Stimulated activated CD8-positive, alpha-beta memory T cell treated with anti-CD3 and anti-CD28 coated beads, Interleukin-12 subunit alpha, Interleukin-12 subunit beta, amount 100 ng/mL, for 24 hours (primary cell): Measurements from ENCODE around the gene ZNF215.
"Not testable (repeated sequence)": the region's sequence is repeated elsewhere in the genome, so short reads cannot be mapped to it uniquely, and the experiment has no call there.

Experiments
- DNase-seq: peaks from one replicate; pipeline ENCODE4 v3.0.0-alpha.2; 2020; ENCODE audit errors: extremely low read depth

ZNF215 gene

GRCh38 chr11:6941970-6942369, 15.7 kb downstream of the ZNF215 start:
- no peak for DNase-seq

- DNase-seq: no peak
Measured at GRCh38 chr11:6943131-6943530, 16.9 kb downstream of the ZNF215 start.

GRCh38 chr11:6954248-6954647, 28.0 kb downstream of the ZNF215 start:
- not testable (repeated sequence) for DNase-seq

GRCh38 chr11:6962141-6962540, 35.9 kb downstream of the ZNF215 start:
- DNase-seq: no peak

GRCh38 chr11:6962673-6963072, 36.4 kb downstream of the ZNF215 start:
- DNase-seq: no peak

- no peak for DNase-seq
Measured at GRCh38 chr11:6968816-6969215, 42.6 kb downstream of the ZNF215 start.

GRCh38 chr11:6969854-6970253, 43.6 kb downstream of the ZNF215 start:
- not testable (repeated sequence) for DNase-seq

- no peak for DNase-seq
Measured at GRCh38 chr11:6979365-6979764, 53.1 kb downstream of the ZNF215 start.

- no peak for DNase-seq
Measured at GRCh38 chr11:6986487-6986886, 60.3 kb downstream of the ZNF215 start.

GRCh38 chr11:6988506-6988905, 62.3 kb downstream of the ZNF215 start:
- no peak for DNase-seq

GRCh38 chr11:6991227-6991626, 65.0 kb downstream of the ZNF215 start:
- no peak for DNase-seq

- no peak for DNase-seq
Measured at GRCh38 chr11:6992026-6992425, 65.8 kb downstream of the ZNF215 start.

- no peak for DNase-seq
Measured at GRCh38 chr11:6992457-6993417, 66.5 kb downstream of the ZNF215 start.

GRCh38 chr11:6995703-6996102, 69.5 kb downstream of the ZNF215 start:
- DNase-seq: no peak

GRCh38 chr11:7004482-7004881, 78.3 kb downstream of the ZNF215 start:
- no peak for DNase-seq
